H1 (cell line): ENCODE data around the gene ZSCAN10. TPM values are rescaled to one million over a fixed set of nuclear protein-coding genes. Genes with fewer than 3 reads are reported as not detected.

Source experiments
- CTCF ChIA-PET: fragments of 300-600 bp; sonication (Branson Sonifier 250); formaldehyde crosslinking; loops from one replicate; lab custom pipeline; 2021; ENCODE audit not compliant: partially characterized antibody; lab: Charles Lee
- POLR2A ChIA-PET: fragments of 300-600 bp; sonication (Branson Sonifier 250); formaldehyde crosslinking; loops from one replicate; lab custom pipeline; 2021; ENCODE audit warnings: inconsistent platforms; ENCODE audit not compliant: partially characterized antibody; lab: Charles Lee
- DNase-seq, 2 experiments: peaks; one replicate each; pipeline versions ENCODE4 v3.0.0 to v3.0.0-alpha.2; 2010 to 2022; ENCODE audit warnings: low spot score in 2 of 2, low read depth in 1 of 2, mixed read lengths in 1 of 2
- FAIRE-seq: peaks from 2 replicates; lab custom pipeline; 2011; peaks lifted over from hg19 to GRCh38; lab: Jason Lieb, UNC
- H2AFZ ChIP-seq: 2 replicates; pipeline ENCODE4 v1.8.1; 2012; ENCODE audit warnings: low read length, inconsistent platforms
- H2AK5ac ChIP-seq: 2 replicates; pipeline ENCODE4 v1.6.1; 2013; ENCODE audit warnings: low read depth, low read length
- H2BK120ac ChIP-seq: replicated peaks from 2 replicates; pipeline ENCODE3; 2013; ENCODE audit warnings: low read depth, low read length, inconsistent platforms
- H2BK12ac ChIP-seq: 2 replicates; pipeline ENCODE4 v1.6.1; 2013; ENCODE audit warnings: low read depth, low read length
- H2BK15ac ChIP-seq: 2 replicates; pipeline ENCODE4 v1.6.1; 2013; ENCODE audit warnings: low read length
- H2BK20ac ChIP-seq: 2 replicates; pipeline ENCODE4 v1.6.1; 2013; ENCODE audit warnings: low read length
- H2BK5ac ChIP-seq: 2 replicates; pipeline ENCODE4 v1.6.1; 2013; ENCODE audit warnings: low read depth, low read length
- H3K14ac ChIP-seq: 2 replicates; pipeline ENCODE4 v1.6.1; 2013; ENCODE audit warnings: inconsistent platforms; ENCODE audit not compliant: insufficient read length
- H3K18ac ChIP-seq: 2 replicates; pipeline ENCODE4 v1.6.1; 2013; ENCODE audit warnings: low read length; ENCODE audit errors: extremely low read depth
- H3K23ac ChIP-seq: 2 replicates; pipeline ENCODE4 v1.6.1; 2013; ENCODE audit warnings: inconsistent platforms; ENCODE audit not compliant: insufficient read length
- H3K23me2 ChIP-seq: 2 replicates; pipeline ENCODE4 v1.6.1; 2013; ENCODE audit warnings: low read depth, low read length
- H3K27ac ChIP-seq: 2 replicates; pipeline ENCODE4 v1.6.1; 2011; ENCODE audit warnings: low read depth, low read length, inconsistent platforms
- H3K27me3 ChIP-seq, 4 experiments: replicated peaks in 1 of 4; 1 replicate in 1 of 4; 2 replicates in 3 of 4; pipeline versions ENCODE4 v1.6.1 to v1.8.1; 2011 to 2013; ENCODE audit warnings: low read length in 3 of 4, mild to moderate bottlenecking in 3 of 4, inconsistent platforms in 2 of 4, mixed read lengths in 2 of 4, moderate library complexity in 1 of 4; ENCODE audit not compliant: control insufficient read depth in 3 of 4, insufficient read depth in 3 of 4; ENCODE audit errors: extremely low read depth in 1 of 4
- H3K36me3 ChIP-seq, 4 experiments: 2 replicates each; pipeline versions ENCODE4 v1.6.1 to v1.8.1; 2011 to 2013; ENCODE audit warnings: mild to moderate bottlenecking in 4 of 4, low read length in 3 of 4, moderate library complexity in 2 of 4, control low read depth in 1 of 4, inconsistent platforms in 1 of 4; ENCODE audit not compliant: insufficient read depth in 4 of 4, control insufficient read depth in 2 of 4
- H3K4ac ChIP-seq: replicated peaks from 2 replicates; pipeline ENCODE3; 2013; ENCODE audit warnings: low read length, low read depth, mixed read lengths, inconsistent platforms; ENCODE audit not compliant: insufficient read length
- H3K4me1 ChIP-seq, 4 experiments: replicated peaks in 1 of 4; 1 replicate in 1 of 4; 2 replicates in 3 of 4; pipeline versions ENCODE4 v1.6.1 to v1.8.1; 2011 to 2013; ENCODE audit warnings: low read length in 3 of 4, inconsistent platforms in 2 of 4, mixed read lengths in 1 of 4; ENCODE audit not compliant: insufficient read depth in 4 of 4, control insufficient read depth in 3 of 4
- H3K4me2 ChIP-seq, 2 experiments: 2 replicates each; pipeline versions ENCODE4 v1.6.1 to v1.8.1; 2011 to 2013; ENCODE audit warnings: low read depth in 2 of 2, low read length in 2 of 2, control low read depth in 1 of 2, inconsistent platforms in 1 of 2, mild to moderate bottlenecking in 1 of 2; ENCODE audit not compliant: insufficient read depth in 1 of 2
- H3K4me3 ChIP-seq, 4 experiments: fragments of 200-600, 300-600 bp in 1 of 4; sonication (generic), shearing (Covaris generic), sonication (Bioruptor Twin) in 1 of 4; 2 replicates each; pipeline versions ENCODE4 v1.5.1 to v1.8.1; 2011 to 2016; ENCODE audit warnings: low read length in 4 of 4, low read depth in 3 of 4, control low read depth in 2 of 4, inconsistent platforms in 2 of 4, mild to moderate bottlenecking in 2 of 4, mixed read lengths in 1 of 4, moderate library complexity in 1 of 4; ENCODE audit not compliant: insufficient read depth in 2 of 4; ENCODE audit errors: extremely low read depth in 1 of 4
- H3K56ac ChIP-seq: replicated peaks from 2 replicates; pipeline ENCODE3; 2013; ENCODE audit warnings: low read depth, mild to moderate bottlenecking, mixed read lengths, low read length, inconsistent platforms; ENCODE audit not compliant: insufficient read length
- H3K79me1 ChIP-seq: 2 replicates; pipeline ENCODE4 v1.6.1; 2013; ENCODE audit warnings: low read depth, low read length, control low read depth
- H3K79me2 ChIP-seq, 2 experiments: 2 replicates each; pipeline versions ENCODE4 v1.6.1 to v1.8.1; 2012 to 2013; ENCODE audit warnings: low read length in 2 of 2, mild to moderate bottlenecking in 2 of 2, inconsistent platforms in 1 of 2; ENCODE audit not compliant: insufficient read depth in 2 of 2, control insufficient read depth in 1 of 2
- H3K9ac ChIP-seq, 4 experiments: replicated peaks in 1 of 4; 1 replicate in 1 of 4; 2 replicates in 3 of 4; pipeline versions ENCODE4 v1.6.1 to v1.8.1; 2011 to 2013; ENCODE audit warnings: low read depth in 3 of 4, low read length in 3 of 4, control low read depth in 2 of 4, mild to moderate bottlenecking in 2 of 4, moderate library complexity in 2 of 4, inconsistent platforms in 1 of 4; ENCODE audit errors: extremely low read depth in 1 of 4
- H3K9me3 ChIP-seq, 2 experiments: 2 replicates each; pipeline versions ENCODE4 v1.6.1 to v1.8.1; 2012 to 2013; ENCODE audit warnings: mild to moderate bottlenecking in 2 of 2, moderate library complexity in 2 of 2, control low read depth in 1 of 2, inconsistent platforms in 1 of 2, low read depth in 1 of 2, low read length in 1 of 2, mixed read lengths in 1 of 2; ENCODE audit not compliant: insufficient read depth in 2 of 2
- H4K20me1 ChIP-seq, 2 experiments: replicated peaks in 1 of 2; 2 replicates each; pipeline versions ENCODE3 to v1.8.1; 2011 to 2013; ENCODE audit warnings: inconsistent platforms in 2 of 2, low read length in 2 of 2, mild to moderate bottlenecking in 1 of 2; ENCODE audit not compliant: insufficient read depth in 2 of 2, control insufficient read depth in 1 of 2
- H4K5ac ChIP-seq: 2 replicates; pipeline ENCODE4 v1.6.1; 2013; ENCODE audit warnings: low read length, low read depth, mixed read lengths, inconsistent platforms; ENCODE audit not compliant: insufficient read length
- H4K8ac ChIP-seq: 2 replicates; pipeline ENCODE4 v1.8.0; 2013; ENCODE audit warnings: mild to moderate bottlenecking, moderate library complexity, low read length, inconsistent platforms; ENCODE audit not compliant: insufficient read depth; ENCODE audit errors: extremely low read depth
- H4K91ac ChIP-seq: replicated peaks from 2 replicates; pipeline ENCODE3; 2013; ENCODE audit warnings: low read length, mixed read lengths, inconsistent platforms; ENCODE audit not compliant: insufficient read length
- BRCA1 ChIP-seq: IDR thresholded peaks from 2 replicates; pipeline ENCODE4 v1.6.1; 2012; ENCODE audit warnings: low read depth, low read length, improper control_type of control experiment
- CBX5 ChIP-seq: fragments of 300-800, 300-1000 bp; sonication (generic); IDR thresholded peaks from 2 replicates; pipeline ENCODE4 v1.7.1; 2016; ENCODE audit warnings: antibody characterized with exemption, low read length, low read depth
- CHD1 ChIP-seq: IDR thresholded peaks from 2 replicates; pipeline ENCODE4 v1.6.1; 2012; ENCODE audit warnings: low read depth, low read length, improper control_type of control experiment
- EZH2 ChIP-seq: fragments of 200-600 bp; sonication (generic); IDR thresholded peaks from 2 replicates; pipeline ENCODE4 v1.7.1; 2012; ENCODE audit warnings: low read depth, mild to moderate bottlenecking, moderate library complexity, low read length, inconsistent platforms; ENCODE audit not compliant: severe bottlenecking
- KDM4A ChIP-seq: IDR thresholded peaks from one replicate; pipeline ENCODE4 v1.7.1; 2012; ENCODE audit warnings: low read depth, mild to moderate bottlenecking, moderate library complexity, low read length, inconsistent platforms; ENCODE audit not compliant: severe bottlenecking
- MAFK ChIP-seq: IDR thresholded peaks from 2 replicates; pipeline ENCODE4 v1.6.1; 2012; ENCODE audit warnings: low read depth, mild to moderate bottlenecking, improper control_type of control experiment, low read length
- POLR2A ChIP-seq, 2 experiments: IDR thresholded peaks; 1 replicate in 1 of 2; 2 replicates in 1 of 2; pipeline ENCODE4 v1.6.1; 2011; ENCODE audit warnings: low read depth in 2 of 2, low read length in 2 of 2, mild to moderate bottlenecking in 2 of 2; ENCODE audit errors: control extremely low read depth in 1 of 2
- POU5F1 ChIP-seq: IDR thresholded peaks from 2 replicates; pipeline ENCODE4 v1.6.1; 2011; ENCODE audit warnings: low read depth, mild to moderate bottlenecking, low read length, moderate library complexity
- SRF ChIP-seq: IDR thresholded peaks from 2 replicates; pipeline ENCODE4 v1.6.1; 2011; ENCODE audit warnings: mild to moderate bottlenecking, low read depth, low read length, moderate library complexity
- TAF1 ChIP-seq: IDR thresholded peaks from 2 replicates; pipeline ENCODE4 v1.6.1; 2011; ENCODE audit warnings: mild to moderate bottlenecking, low read depth, low read length
- ZNF274 ChIP-seq: IDR thresholded peaks from 2 replicates; pipeline ENCODE4 v1.7.0; 2012; ENCODE audit warnings: low read length, borderline replicate concordance; ENCODE audit errors: extremely low read depth
- WGBS, 2 experiments: shearing (Covaris generic) in 1 of 2; methylation state at CpG; one replicate each; pipeline versions ENCODE4 v1.1.6 to v1.1.7; 2013 to 2015; ENCODE audit warnings: low lambda C conversion rate in 2 of 2, mixed read lengths in 2 of 2, inconsistent platforms in 1 of 2, low coverage in 1 of 2, missing lambda C conversion rate in 1 of 2; ENCODE audit not compliant: insufficient replicate concordance in 2 of 2, insufficient coverage in 1 of 2, insufficient read length in 1 of 2; ENCODE audit errors: extremely low coverage in 1 of 2, missing lambda C conversion rate in 1 of 2; 5-methylcytosine and 5-hydroxymethylcytosine counted together
- polyA plus RNA-seq, 7 experiments: library from polyadenylated mRNA; depleted of rRNA in 3 of 7; stranded (reverse) in 5 of 7; unstranded in 2 of 7; fragments of >200 nt in 5 of 7; fragments of 200-250 nt in 2 of 7; gene quantifications; 1 replicate in 5 of 7; 2 replicates in 1 of 7; 4 replicates in 1 of 7; pipeline versions ENCODE4 v1.2.1 to v1.2.3, GENCODE V29; 2011 to 2013; ENCODE audit warnings: missing spikeins in 2 of 7, mixed read lengths in 2 of 7
- total RNA-seq: library from RNA; stranded (reverse); fragmentation: NEBNext Ultra II Directional; extraction: Animal tissue kit (Norgen Biotek cat#: 25700); gene quantifications from 2 replicates; pipeline ENCODE4 v1.2.1, GENCODE V29; 2021
- TF ChIP-seq, protein P1 (sequence below): IDR thresholded peaks from 2 replicates; pipeline ENCODE4 v1.6.1; 2011; ENCODE audit warnings: low read depth, mild to moderate bottlenecking, low read length; ENCODE audit not compliant: insufficient read depth

ZSCAN10 gene
- total and polyA plus RNA-seq, 2 of the 8 experiments (the other 6 are each of a cell fraction or from before 2014, with no cell fraction given) = 209 to 314 TPM

DNA sequence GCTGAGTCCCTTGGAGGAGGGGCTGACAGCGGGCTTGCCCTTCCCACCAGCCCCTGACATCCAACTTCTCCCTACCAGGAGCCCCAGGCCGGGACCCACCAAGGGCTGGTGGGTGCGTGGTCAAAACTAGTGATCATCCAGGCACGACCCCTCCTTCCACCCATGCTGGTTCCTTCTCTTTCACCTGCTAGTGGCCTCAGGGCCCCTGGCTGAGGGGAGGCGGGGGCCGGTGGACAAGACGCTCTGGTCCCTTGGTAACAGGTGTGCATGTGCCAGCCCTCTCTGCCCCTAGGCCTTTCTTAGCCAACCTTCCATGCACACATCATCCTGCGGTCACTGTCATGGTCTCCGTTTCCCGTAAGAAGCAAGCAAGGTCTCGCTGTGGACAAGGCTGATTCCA is 44.1 kb upstream of the ZSCAN10 start:
- peaks cover 0 to 8% (median 4%) of the 10 kb centered on the region in 4 experiments; a peak in 4 of 7 replicates for H3K27me3 ChIP-seq
- H3K79me2 ChIP-seq = no peaks in the 10 kb centered on the region
- H3K4me2 ChIP-seq = no peak overlapping the region
- no peak overlapping the region for H2BK12ac ChIP-seq
- H3K27ac ChIP-seq = no peak overlapping the region
- peaks cover 0 to 8% (median 3%) of the 10 kb centered on the region in 4 experiments; a peak in 4 of 8 replicates for H3K36me3 ChIP-seq
- no peak for DNase-seq
- no peak overlapping the region for H2BK15ac ChIP-seq
- no peak overlapping the region for H2BK5ac ChIP-seq
- 93% methylated on average over 11 of the region's 11 CpGs; no CpG with 5 or more reads in 1 of the 2 experiments for WGBS, 2 experiments
- H3K23me2 ChIP-seq = 0 out of 2 replicates have a peak, but pooled peaks cover 2% of the 10 kb centered on the region
- H3K9ac ChIP-seq = 0 out of 7 replicates have a peak overlapping the region, but pooled peaks of 1 of the 4 experiments have one; percentile 3
- H2BK120ac ChIP-seq = no peak overlapping the region
- H3K14ac ChIP-seq = no peak overlapping the region
- H3K4me3 ChIP-seq = no peak overlapping the region
- no peaks in the 10 kb centered on the region for H3K4me1 ChIP-seq
- no peak overlapping the region for H3K4ac ChIP-seq
- no peaks in the 10 kb centered on the region for H3K9me3 ChIP-seq
- H2BK20ac ChIP-seq = no peak overlapping the region
- H3K56ac ChIP-seq = no peak overlapping the region
- no peak for TF ChIP-seq CHD1
- no peak for TF ChIP-seq POU5F1
- no peak for TF ChIP-seq MAFK
- TF ChIP-seq TAF1 = no peak
- TF ChIP-seq, protein P1, sequence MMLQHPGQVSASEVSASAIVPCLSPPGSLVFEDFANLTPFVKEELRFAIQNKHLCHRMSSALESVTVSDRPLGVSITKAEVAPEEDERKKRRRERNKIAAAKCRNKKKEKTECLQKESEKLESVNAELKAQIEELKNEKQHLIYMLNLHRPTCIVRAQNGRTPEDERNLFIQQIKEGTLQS = no peak
- no peak for TF ChIP-seq KDM4A
- no peak for TF ChIP-seq BRCA1
- TF ChIP-seq CBX5 = no peak
- TF ChIP-seq ZNF274 = no peak
- no peak for TF ChIP-seq POLR2A (IDR thresholded peaks at IDR 0.05; ENCODE audit: control extremely low read depth in 1 of 2, low read depth in 2 of 2, low read length in 2 of 2)
- TF ChIP-seq EZH2 = no peak
- no peak for TF ChIP-seq SRF
- H4K8ac ChIP-seq = no peak overlapping the region
- H4K91ac ChIP-seq = no peak overlapping the region
- H3K18ac ChIP-seq = no peak overlapping the region
- H4K5ac ChIP-seq = no peak overlapping the region
- H2AFZ ChIP-seq = no peak overlapping the region
- FAIRE-seq = no peak
- no peak overlapping the region for H3K23ac ChIP-seq
- no peaks in the 10 kb centered on the region for H3K79me1 ChIP-seq
- no peak overlapping the region for H2AK5ac ChIP-seq
- CTCF ChIA-PET = interaction anchor here (1.2 to 10.9 kb wide), 2 partner anchors 12 to 135 kb away, joined by 3 to 174 read pairs; partner anchors contain the start of gene ZNF213
- POLR2A ChIA-PET = interaction anchor here (0.9 to 3.9 kb wide), 4 partner anchors 7 to 40 kb away, joined by 3 to 20 read pairs (median 8); partner anchors contain the start of gene ZNF213
- H4K20me1 ChIP-seq = peaks cover 0 to 7% of the 10 kb centered on the region in 2 experiments
